Measurements from ENCODE around the gene TRIO. TPM values are rescaled to one million over a fixed set of nuclear protein-coding genes. Genes with fewer than 3 reads are reported as not detected.

Gene TRIO
- total and polyA plus RNA-seq, 12 donors = 26.2 to 85.2 (median 61.9) TPM

DNA sequence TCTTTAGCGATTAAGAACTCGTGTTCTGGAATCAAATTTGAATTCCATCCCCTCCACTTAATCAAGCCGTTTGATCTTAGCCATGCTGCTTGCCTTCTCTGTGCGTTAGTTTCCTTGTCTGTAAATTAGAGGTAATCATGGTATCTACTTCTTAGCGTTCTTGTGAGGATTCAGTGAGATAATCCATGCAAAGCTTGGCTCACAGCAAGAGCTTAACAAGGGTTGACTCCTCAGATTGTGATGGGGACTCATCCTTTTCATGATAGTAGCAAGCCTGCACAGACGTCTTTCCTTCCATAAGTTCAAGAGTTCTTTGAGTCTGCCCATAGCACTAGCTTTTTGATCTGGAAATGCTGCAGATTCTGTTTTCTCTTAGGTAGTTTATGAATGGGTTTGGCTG, 72.8 kb downstream of the TRIO start:
- TF ChIP-seq, protein P1, sequence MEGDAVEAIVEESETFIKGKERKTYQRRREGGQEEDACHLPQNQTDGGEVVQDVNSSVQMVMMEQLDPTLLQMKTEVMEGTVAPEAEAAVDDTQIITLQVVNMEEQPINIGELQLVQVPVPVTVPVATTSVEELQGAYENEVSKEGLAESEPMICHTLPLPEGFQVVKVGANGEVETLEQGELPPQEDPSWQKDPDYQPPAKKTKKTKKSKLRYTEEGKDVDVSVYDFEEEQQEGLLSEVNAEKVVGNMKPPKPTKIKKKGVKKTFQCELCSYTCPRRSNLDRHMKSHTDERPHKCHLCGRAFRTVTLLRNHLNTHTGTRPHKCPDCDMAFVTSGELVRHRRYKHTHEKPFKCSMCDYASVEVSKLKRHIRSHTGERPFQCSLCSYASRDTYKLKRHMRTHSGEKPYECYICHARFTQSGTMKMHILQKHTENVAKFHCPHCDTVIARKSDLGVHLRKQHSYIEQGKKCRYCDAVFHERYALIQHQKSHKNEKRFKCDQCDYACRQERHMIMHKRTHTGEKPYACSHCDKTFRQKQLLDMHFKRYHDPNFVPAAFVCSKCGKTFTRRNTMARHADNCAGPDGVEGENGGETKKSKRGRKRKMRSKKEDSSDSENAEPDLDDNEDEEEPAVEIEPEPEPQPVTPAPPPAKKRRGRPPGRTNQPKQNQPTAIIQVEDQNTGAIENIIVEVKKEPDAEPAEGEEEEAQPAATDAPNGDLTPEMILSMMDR (IDR thresholded peaks at IDR 0.05) = no peak
- H3K9me3 ChIP-seq = no peaks in the 10 kb centered on the region
- 87 to 88% methylated on average over 6 of the region's 6 CpGs for WGBS, 2 donors
- ATAC-seq (no peak), DNase-seq (no peak)
- H3K36me3 ChIP-seq = no peaks in the 10 kb centered on the region
- H3K27me3 ChIP-seq = no peaks in the 10 kb centered on the region
- H3K4me1 ChIP-seq = peaks cover 7 to 79% (median 66%) of the 10 kb centered on the region in 9 donors
- intact Hi-C loops (cut with DNase I) = no loop called here
- H3K4me3 ChIP-seq = no peak overlapping the region
- no peak overlapping the region for H3K27ac ChIP-seq

DNA sequence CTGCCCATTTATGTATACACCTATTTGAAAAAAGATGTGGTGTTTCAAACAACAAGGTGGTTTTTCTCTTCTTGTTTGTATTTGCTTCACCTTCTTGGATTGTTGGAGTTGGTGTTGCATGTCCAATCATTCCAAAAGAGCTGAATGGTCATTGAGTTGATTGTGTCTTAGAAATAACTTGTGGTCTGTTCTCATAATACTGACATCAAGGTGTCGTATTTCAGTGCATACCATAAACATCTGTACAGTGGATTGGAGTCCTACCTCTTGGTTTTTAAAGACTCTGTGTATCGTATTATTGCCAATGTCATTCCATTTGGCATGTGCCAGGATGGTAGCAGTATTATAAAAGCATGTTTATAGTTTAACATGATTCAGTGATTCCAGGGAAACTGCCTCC, 73.2 kb downstream of the TRIO start:
- TF ChIP-seq, protein P1 (IDR thresholded peaks at IDR 0.05) = no peak
- Histone ChIP-seq H3K27me3 (no peaks in the 10 kb centered on the region), H3K9me3 (no peaks in the 10 kb centered on the region), H3K4me1 (peaks cover 7 to 79% (median 66%) of the 10 kb centered on the region in 9 donors), H3K27ac (no peak overlapping the region), H3K4me3 (no peak overlapping the region), H3K36me3 (no peaks in the 10 kb centered on the region)
- no peak for ATAC-seq
- intact Hi-C loops (cut with DNase I) = no loop called here
- DNase-seq = no peak
- 93 to 98% methylated on average over 2 of the region's 2 CpGs for WGBS, 2 donors

DNA sequence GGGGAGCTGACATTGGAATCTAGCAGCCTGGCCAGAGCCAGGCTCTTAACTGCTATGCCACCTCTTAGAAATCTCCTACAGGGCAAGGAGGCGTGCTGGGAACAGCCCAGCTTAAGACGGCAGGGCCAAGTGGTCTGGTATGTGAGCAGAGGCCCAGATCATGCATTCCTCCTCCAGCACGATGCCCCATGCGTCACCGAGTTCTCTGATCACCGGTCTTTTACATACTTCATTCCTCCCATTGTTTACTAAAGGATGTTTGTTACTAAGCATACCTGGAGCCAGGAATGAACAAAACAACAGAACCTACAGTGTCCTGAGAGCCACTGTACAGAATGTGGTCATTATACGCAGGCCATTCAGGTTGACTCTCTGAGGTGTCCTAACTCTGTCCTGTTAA, 73.8 kb downstream of the TRIO start:
- Histone ChIP-seq H3K9me3 (no peaks in the 10 kb centered on the region), H3K4me3 (no peak overlapping the region), H3K4me1 (peaks cover 7 to 82% (median 64%) of the 10 kb centered on the region in 9 donors), H3K27me3 (no peaks in the 10 kb centered on the region), H3K36me3 (no peaks in the 10 kb centered on the region), H3K27ac (no peak overlapping the region)
- 59 to 74% methylated on average over 7 of the region's 7 CpGs for WGBS, 2 donors
- TF ChIP-seq, protein P1 (IDR thresholded peaks at IDR 0.05) = no peak
- ATAC-seq (peak in 4 of 8 donors; percentile 11 to 44 (median 32)), DNase-seq (no peak)
- intact Hi-C loops (cut with DNase I) = no loop called here

DNA sequence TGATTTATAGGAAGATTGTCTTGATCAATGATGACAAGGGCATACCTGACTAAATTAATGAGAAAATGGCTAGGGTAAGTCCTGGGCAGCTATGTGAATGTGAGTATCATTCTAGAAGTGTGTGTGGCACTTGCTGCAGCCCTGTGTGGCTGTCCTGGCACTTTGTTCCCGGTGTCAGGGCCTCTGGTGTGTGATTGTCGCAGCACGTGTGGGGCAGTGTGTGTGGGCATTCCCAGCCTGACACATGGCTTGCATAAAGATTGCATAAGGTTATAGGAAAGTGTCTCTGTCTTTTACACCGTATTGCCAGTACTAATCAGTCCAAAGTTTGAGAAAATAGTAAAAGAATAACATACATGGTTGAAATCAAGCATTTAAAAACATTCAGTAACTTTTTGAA, 74.4 kb downstream of the TRIO start:
- Histone ChIP-seq H3K4me3 (no peak overlapping the region), H3K4me1 (peaks cover 7 to 80% (median 61%) of the 10 kb centered on the region in 9 donors), H3K36me3 (no peaks in the 10 kb centered on the region), H3K27me3 (no peaks in the 10 kb centered on the region), H3K27ac (peak overlapping the region in 2 of 10 donors; percentile 11 to 21), H3K9me3 (no peaks in the 10 kb centered on the region)
- ATAC-seq (peak in 7 of 8 donors; percentile 57 to 75 (median 61)), DNase-seq (no peak)
- TF ChIP-seq, protein P1 (IDR thresholded peaks at IDR 0.05) = no peak
- intact Hi-C loops (cut with DNase I) = no loop called here
- 41 to 59% methylated on average over 4 of the region's 4 CpGs for WGBS, 2 donors

Measured in heart right ventricle (tissue), 16 donors.